A204.1 (cell line): Measurements from ENCODE around the gene RNF13.
"Not testable (repeated sequence)": the region's sequence is repeated elsewhere in the genome, so short reads cannot be mapped to it uniquely, and the experiment has no call there.

Source experiments
- FAIRE-seq: peaks from 2 replicates; lab custom pipeline; 2012; peaks lifted over from hg19 to GRCh38; lab: Jason Lieb, UNC

The RNF13 gene

GRCh38 chr3:149801195-149801594, 11.8 kb upstream of the RNF13 start:
- FAIRE-seq, result no peak

GRCh38 chr3:149801639-149802038, 11.4 kb upstream of the RNF13 start:
- FAIRE-seq, result no peak

DNA sequence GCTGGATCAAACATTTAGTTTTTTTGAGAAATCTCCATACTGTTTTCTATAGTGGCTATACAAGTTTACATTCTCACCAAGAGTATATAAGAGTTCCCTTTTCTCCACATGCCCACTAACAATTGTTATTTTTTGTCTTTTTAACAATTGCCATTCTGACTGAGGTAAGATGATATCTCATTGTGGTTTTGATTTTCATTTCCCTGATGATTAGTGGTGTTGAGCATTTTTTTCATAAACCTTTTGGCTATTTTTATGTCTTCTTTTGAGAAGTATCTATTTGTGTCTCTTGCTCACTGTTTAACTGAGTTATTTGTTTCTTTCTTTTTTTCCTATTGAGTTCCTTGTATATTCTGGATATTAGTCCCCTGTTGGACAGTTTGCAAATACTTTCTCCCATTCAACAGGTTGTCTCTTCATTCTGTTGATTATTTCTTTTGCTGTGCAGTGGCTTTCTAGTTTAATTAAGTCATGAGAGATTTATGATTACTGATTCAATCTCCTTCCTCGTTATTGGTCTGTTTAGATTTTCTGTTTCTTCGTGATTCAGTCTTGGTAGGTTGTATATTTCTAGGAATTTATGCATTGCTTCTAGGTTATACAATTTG, 6.7 kb upstream of the RNF13 start:
- FAIRE-seq, result no peak

- FAIRE-seq, result peak; percentile 87
Observed at GRCh38 chr3:149808209-149808829, 4.7 kb upstream of the RNF13 start.

DNA sequence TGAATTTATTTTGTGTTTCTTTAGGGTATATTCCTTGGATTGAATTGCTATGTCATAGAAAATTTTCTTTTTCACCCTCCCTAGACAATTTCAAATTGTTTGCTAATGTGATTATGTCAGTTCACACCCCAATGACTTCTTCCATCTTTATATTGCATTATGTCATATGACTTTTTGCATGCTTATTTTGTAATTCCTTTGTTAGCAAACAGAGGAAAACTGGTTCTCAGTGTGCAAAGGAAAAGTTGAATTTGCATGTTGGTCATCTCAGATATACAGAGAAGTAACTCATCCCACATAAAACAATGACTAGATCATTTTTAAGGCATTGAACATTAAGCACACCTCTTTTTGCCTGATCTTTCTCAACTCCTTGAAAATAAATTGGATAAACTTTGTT, 3.3 kb upstream of the RNF13 start:
- FAIRE-seq, result no peak

GRCh38 chr3:149810846-149811245, 2.2 kb upstream of the RNF13 start:
- no peak for FAIRE-seq

DNA sequence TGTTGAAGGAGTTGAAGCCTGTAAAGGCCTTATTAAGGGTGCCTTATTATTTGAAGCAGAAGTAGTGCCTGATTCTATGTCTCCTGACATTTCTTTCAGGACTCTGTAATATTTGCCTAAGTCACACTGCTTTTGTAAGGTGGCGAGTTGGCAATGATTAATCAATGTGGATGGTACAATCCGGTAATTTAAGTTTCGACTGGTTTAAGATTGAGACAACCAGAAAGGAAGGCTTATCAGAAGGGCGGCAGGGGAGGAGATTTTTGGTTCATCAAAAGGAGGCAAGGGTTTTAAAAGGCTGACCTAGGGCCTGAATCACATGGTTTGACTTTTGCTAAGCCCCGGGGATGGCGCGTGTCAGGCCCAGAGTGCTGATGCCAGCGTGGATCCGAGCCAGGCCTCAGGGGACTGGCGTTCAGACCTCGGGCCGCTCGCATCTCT, 830 bp upstream of the RNF13 start:
- no peak for FAIRE-seq

GRCh38 chr3:149813367-149814281, 609 bp downstream of the RNF13 start:
- FAIRE-seq, result no peak

- no peak for FAIRE-seq
Observed at GRCh38 chr3:149815321-149815720, 2.3 kb downstream of the RNF13 start.

DNA sequence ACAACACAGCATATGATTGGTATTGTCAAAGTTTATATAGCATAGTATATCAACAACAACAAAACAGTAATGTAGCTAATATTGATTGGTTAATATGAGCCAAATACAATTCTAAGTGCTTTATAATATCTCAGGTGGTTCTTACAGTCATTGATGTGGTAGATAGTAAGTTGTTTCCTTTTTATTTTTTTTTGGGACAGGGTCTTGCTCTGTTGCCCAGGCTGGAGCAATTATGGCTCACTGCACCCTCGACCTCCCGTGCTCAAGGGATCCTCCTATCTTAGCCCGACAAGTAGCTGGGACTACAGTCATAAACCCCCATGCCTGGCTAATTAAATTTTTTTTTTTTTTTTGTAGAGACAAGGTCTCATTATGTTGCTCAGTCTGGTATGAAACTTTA, 2.7 kb downstream of the RNF13 start:
- no peak for FAIRE-seq

GRCh38 chr3:149816311-149816710, 3.3 kb downstream of the RNF13 start:
- no peak for FAIRE-seq

DNA sequence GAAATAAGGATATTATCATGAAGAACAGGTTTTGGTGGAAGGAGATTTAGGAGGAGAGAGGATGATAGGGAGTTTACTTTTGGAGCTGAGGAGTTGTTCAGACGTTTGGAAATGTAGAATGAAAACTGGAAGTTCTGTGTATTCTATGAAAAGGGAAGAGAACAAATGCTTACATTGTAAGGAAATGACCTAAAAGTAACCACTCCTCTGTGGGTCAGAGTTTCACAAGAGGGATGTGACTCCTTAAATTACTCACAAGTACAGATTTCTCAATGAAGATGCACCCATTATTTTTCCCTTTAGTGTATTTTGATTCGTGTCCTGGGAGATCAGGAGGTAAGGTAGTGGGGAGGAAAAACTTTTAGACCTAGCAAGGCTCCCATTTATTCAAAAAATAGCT, 4.0 kb downstream of the RNF13 start:
- no peak for FAIRE-seq

- FAIRE-seq, result no peak
Observed at GRCh38 chr3:149819432-149819831, 6.4 kb downstream of the RNF13 start.

DNA sequence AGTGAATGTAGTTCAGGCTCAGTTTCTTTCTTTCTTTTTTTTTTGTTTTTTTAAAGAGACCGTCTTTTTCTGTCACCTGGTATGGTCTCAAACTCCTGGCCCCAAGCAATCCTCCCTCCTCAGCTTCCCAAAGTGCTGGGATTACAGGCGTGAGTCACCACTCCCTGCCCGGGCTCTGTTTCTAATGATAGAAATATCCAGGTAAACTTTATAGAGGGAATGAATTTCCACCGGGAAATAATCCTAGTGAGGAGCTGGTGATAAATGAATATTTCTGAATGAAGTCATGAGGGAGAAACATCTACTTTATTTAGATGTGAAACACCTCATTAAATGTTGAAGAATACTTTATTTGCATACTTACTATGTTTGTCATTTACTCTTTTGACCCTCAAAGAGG, 7.2 kb downstream of the RNF13 start:
- FAIRE-seq, result no peak

GRCh38 chr3:149826636-149827035, 13.6 kb downstream of the RNF13 start:
- FAIRE-seq, result no peak

DNA sequence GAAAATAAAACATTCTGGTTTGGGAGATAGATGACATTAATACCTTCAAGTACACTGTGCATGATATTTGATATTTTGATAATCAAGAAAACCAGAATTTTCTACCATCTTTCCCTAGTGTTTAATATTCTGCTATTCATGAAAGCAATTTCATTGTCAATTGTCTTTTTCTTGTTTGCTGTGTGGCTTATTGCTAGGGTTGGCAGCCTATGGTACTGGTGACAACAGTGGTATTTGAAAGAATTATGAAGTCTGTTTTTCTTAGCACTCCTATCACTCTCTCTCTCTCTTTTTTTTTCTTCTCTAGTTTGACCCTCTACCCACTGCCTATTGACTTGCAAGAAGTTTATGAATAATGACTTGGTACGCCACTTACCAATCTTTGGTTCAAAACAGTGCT, 15.4 kb downstream of the RNF13 start:
- FAIRE-seq, result no peak

DNA sequence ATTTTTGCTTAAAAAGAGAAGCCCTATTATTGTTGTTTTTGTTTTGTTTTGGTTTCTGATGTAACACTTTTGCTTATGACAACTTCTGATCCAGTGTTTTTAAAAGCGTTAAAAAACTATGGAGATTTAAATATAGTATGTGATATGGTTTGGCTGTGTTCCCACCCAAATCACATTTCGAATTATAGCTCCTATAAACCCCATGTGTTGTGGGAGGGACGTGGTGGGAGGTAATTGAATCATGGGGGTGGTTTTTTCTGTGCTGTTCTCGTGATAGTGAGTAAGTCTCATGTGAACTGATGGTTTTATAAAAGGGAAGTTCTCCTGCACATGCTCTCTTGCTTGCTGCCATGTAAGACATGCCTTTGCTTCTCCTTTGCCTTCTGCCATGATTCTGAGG, 16.6 kb downstream of the RNF13 start:
- FAIRE-seq, result not testable (repeated sequence)

DNA sequence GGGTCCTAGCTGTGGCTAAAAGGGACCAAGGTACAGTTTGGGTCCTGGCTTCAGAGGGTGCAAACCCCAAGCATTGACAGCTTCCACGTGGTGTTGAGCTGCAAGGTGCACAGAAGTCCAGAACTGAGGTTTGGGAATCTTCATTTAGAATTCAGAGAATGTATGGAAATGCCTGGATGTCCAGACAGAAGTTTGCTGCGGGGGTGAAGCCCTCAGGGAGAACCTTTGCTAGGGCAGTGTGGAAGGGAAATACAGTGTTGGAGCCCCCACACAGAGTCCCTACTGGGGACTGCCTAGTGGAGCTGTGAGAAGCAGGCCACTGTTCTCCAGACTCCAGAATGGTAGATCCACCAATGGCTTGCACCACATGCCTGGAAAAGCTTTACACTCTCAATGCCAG, 17.9 kb downstream of the RNF13 start:
- FAIRE-seq, result no peak

DNA sequence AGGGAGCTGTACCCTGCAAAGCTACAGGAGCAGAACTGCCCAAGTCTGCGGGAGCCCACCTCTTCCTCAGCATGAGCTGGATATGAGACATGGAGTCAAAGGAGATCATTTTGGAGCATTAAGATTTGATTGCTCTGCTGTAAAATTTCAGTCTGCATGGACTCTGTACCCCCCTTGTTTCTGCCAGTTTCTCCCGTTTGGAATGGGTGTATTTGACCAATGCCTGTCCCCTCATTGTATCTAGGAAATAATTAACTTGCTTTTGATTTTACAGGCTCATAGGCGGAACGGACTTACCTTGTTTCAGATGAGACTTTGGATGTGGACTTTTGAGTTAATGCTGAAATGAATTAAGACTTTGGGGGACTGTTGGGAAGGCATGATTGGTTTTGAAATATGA, 18.3 kb downstream of the RNF13 start:
- FAIRE-seq, result no peak

DNA sequence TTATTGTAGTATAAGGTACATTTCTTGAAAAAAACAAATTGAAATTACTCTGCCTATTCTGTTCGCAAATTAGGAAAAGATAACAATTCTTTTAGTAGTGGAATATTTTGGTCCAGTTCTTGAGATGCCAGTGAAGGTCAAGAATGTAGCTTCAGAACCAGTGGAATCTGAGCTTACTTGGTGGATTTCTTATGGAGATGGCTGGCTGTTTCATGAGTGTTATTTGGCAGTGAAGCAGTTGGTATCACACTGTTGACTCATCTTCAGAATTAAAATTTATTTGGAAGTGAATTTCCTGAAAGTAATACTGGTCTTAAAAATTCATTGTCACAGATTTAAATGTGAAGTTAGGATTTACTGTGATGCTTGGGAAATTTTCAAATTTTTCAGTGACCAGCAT, 19.1 kb downstream of the RNF13 start:
- no peak for FAIRE-seq

GRCh38 chr3:149833241-149833640, 20.2 kb downstream of the RNF13 start:
- no peak for FAIRE-seq

DNA sequence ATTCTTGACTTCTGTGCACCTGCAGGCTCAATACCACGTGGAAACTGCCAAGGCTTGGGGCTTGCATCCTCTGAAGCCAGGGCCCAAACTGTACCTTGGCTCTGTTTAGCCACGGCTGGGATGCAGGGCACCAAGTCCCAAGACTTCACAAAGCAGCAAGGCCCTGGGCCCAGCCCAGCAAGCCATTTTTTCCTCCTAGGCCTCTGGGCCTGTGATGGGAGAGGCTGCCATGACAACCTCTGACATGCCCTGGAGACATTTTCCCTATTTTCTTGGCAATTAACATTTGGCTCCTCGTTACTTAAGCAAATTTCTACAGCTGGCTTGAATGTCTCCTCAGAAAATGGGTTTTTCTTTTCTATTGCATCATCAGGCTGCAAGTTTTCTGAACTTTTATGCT, 25.5 kb downstream of the RNF13 start:
- not testable (repeated sequence) for FAIRE-seq

DNA sequence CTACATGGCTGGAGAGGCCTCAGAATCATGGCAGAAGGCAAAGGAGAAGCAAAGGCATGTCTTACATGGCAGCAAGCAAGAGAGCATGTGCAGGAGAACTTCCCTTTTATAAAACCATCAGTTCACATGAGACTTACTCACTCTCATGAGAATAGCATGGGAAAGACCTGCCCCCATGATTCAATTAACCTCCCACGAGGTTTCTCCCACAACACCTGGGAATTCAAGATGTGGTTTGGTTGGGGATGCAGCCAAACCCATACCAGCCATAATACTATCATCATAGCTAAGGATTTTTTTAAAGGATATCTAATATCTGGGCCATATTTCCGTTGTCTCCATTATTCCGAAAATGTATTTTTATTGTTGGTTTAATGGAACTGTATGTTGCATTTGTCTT, 26.5 kb downstream of the RNF13 start:
- not testable (repeated sequence) for FAIRE-seq
